Astrocyte (in vitro differentiated cells and primary cell): ENCODE results near the gene CCDC69. TPM values are rescaled to one million over a fixed set of nuclear protein-coding genes. Genes with fewer than 3 reads are reported as not detected.
"Not testable (repeated sequence)": the region's sequence is repeated elsewhere in the genome, so short reads cannot be mapped to it uniquely, and the experiment has no call there.

Experiments
- DNase-seq: peaks from one replicate; pipeline ENCODE4 v3.0.0-alpha.2; 2010; ENCODE audit warnings: low read depth
- FAIRE-seq: peaks from 2 replicates; lab custom pipeline; 2011; peaks lifted over from hg19 to GRCh38; lab: Jason Lieb, UNC
- H2AFZ ChIP-seq: 2 replicates; pipeline ENCODE4 v1.6.0; 2012; ENCODE audit warnings: low read depth, low read length, inconsistent platforms
- H3K27ac ChIP-seq: 2 replicates; pipeline ENCODE4 v1.5.1; 2011; ENCODE audit warnings: low read depth, low read length, inconsistent platforms
- H3K27me3 ChIP-seq: 2 replicates; pipeline ENCODE4 v1.6.0; 2011; ENCODE audit warnings: low read length, inconsistent platforms; ENCODE audit not compliant: insufficient read depth
- H3K36me3 ChIP-seq: 2 replicates; pipeline ENCODE4 v1.5.1; 2011; ENCODE audit warnings: low read length, inconsistent platforms; ENCODE audit not compliant: insufficient read depth
- H3K4me1 ChIP-seq: 2 replicates; pipeline ENCODE4 v1.5.1; 2011; ENCODE audit warnings: low read length, inconsistent platforms; ENCODE audit not compliant: insufficient read depth
- H3K4me2 ChIP-seq: 2 replicates; pipeline ENCODE4 v1.6.0; 2012; ENCODE audit warnings: low read length, inconsistent platforms
- H3K4me3 ChIP-seq: 2 replicates; pipeline ENCODE4 v1.5.1; 2011; ENCODE audit warnings: low read depth, mild to moderate bottlenecking, low read length, inconsistent platforms; ENCODE audit not compliant: insufficient read depth
- H3K79me2 ChIP-seq: 2 replicates; pipeline ENCODE4 v1.6.0; 2012; ENCODE audit warnings: mild to moderate bottlenecking, low read length, inconsistent platforms; ENCODE audit not compliant: insufficient read depth
- H3K9ac ChIP-seq: 2 replicates; pipeline ENCODE4 v1.6.0; 2012; ENCODE audit warnings: mild to moderate bottlenecking, low read length, inconsistent platforms
- H3K9me3 ChIP-seq: 2 replicates; pipeline ENCODE4 v1.5.1; 2012; ENCODE audit warnings: low read depth, mild to moderate bottlenecking, low read length, inconsistent platforms; ENCODE audit not compliant: insufficient read depth
- H4K20me1 ChIP-seq: 2 replicates; pipeline ENCODE4 v1.6.0; 2012; ENCODE audit warnings: low read length, inconsistent platforms; ENCODE audit not compliant: insufficient read depth
- H3K27ac Mint-ChIP-seq: one replicate; pipeline ENCODE4 v1.8.0; 2021; ENCODE audit warnings: mild to moderate bottlenecking, mixed read lengths; ENCODE audit not compliant: unreplicated experiment
- H3K27me3 Mint-ChIP-seq: one replicate; pipeline ENCODE4 v1.8.0; 2021; ENCODE audit warnings: low read depth, mixed read lengths; ENCODE audit not compliant: unreplicated experiment
- H3K36me3 Mint-ChIP-seq: one replicate; pipeline ENCODE4 v1.8.0; 2021; ENCODE audit warnings: low read depth, mixed read lengths; ENCODE audit not compliant: unreplicated experiment
- H3K4me1 Mint-ChIP-seq: one replicate; pipeline ENCODE4 v1.8.0; 2021; ENCODE audit warnings: low read depth, mixed read lengths; ENCODE audit not compliant: unreplicated experiment
- H3K4me3 Mint-ChIP-seq: one replicate; pipeline ENCODE4 v1.8.0; 2021; ENCODE audit warnings: mild to moderate bottlenecking, moderate library complexity, mixed read lengths; ENCODE audit not compliant: unreplicated experiment
- H3K9me3 Mint-ChIP-seq: one replicate; pipeline ENCODE4 v1.8.0; 2021; ENCODE audit warnings: mild to moderate bottlenecking, mixed read lengths; ENCODE audit not compliant: unreplicated experiment
- CTCF ChIP-seq: IDR thresholded peaks from 2 replicates; pipeline ENCODE4 v1.5.1; 2011; ENCODE audit warnings: low read depth, mild to moderate bottlenecking, inconsistent platforms, low read length, moderate library complexity; ENCODE audit not compliant: insufficient read depth
- EZH2 ChIP-seq: IDR thresholded peaks from 2 replicates; pipeline ENCODE4 v1.6.1; 2012; ENCODE audit warnings: mild to moderate bottlenecking, low read length, inconsistent platforms; ENCODE audit not compliant: insufficient read depth
- total RNA-seq: library from RNA; stranded (reverse); gene quantifications from 2 replicates; pipeline ENCODE4 v1.2.1, GENCODE V29; 2021

The CCDC69 gene
- total RNA-seq, 1 donor from 2014 or later: 4.1 TPM

- H3K36me3 Mint-ChIP-seq: peaks cover 7% of the 10 kb centered on the region
- TF ChIP-seq CTCF (no peak), EZH2 (no peak)
Measured at GRCh38 chr5:151178777-151179488, 45.0 kb downstream of the CCDC69 start.

GRCh38 chr5:151178372-151178771 lies 45.5 kb downstream of the CCDC69 start:
- H2AFZ ChIP-seq: no peak overlapping the region
- no peaks in the 10 kb centered on the region for H4K20me1 ChIP-seq
- no peak overlapping the region for H3K4me2 ChIP-seq
- TF ChIP-seq EZH2: no peak
- no peak for TF ChIP-seq CTCF
- H3K27ac ChIP-seq: no peak overlapping the region
- FAIRE-seq (no peak), DNase-seq (no peak)
- Mint-ChIP-seq H3K4me3 (no peak overlapping the region), H3K27me3 (peaks cover 22% of the 10 kb centered on the region), H3K9me3 (peaks cover 4% of the 10 kb centered on the region), H3K27ac (no peak overlapping the region), H3K4me1 (peaks cover 4% of the 10 kb centered on the region), H3K36me3 (peaks cover 7% of the 10 kb centered on the region)
- no peak overlapping the region for H3K9ac ChIP-seq
- H3K4me3 ChIP-seq: no peak overlapping the region
- H3K4me1 ChIP-seq: no peaks in the 10 kb centered on the region
- no peaks in the 10 kb centered on the region for H3K9me3 ChIP-seq
- H3K27me3 ChIP-seq: peaks cover 10% of the 10 kb centered on the region
- no peaks in the 10 kb centered on the region for H3K79me2 ChIP-seq
- no peaks in the 10 kb centered on the region for H3K36me3 ChIP-seq

More at GRCh38 chr5:151178777-151179488, 45.0 kb downstream of the CCDC69 start:
- H3K27me3 ChIP-seq: peaks cover 10% of the 10 kb centered on the region
- H3K4me1 ChIP-seq: no peaks in the 10 kb centered on the region
- no peak overlapping the region for H3K9ac ChIP-seq
- H3K4me3 ChIP-seq: no peak overlapping the region
- H3K4me1 Mint-ChIP-seq: peaks cover 7% of the 10 kb centered on the region
- H3K9me3 ChIP-seq: no peaks in the 10 kb centered on the region
- FAIRE-seq (no peak), DNase-seq (no peak)
- no peak overlapping the region for H2AFZ ChIP-seq
- no peak overlapping the region for H3K27ac Mint-ChIP-seq
- H3K27ac ChIP-seq: no peak overlapping the region
- H3K4me2 ChIP-seq: no peak overlapping the region
- H3K9me3 Mint-ChIP-seq: peaks cover 4% of the 10 kb centered on the region
- no peaks in the 10 kb centered on the region for H3K36me3 ChIP-seq
- no peaks in the 10 kb centered on the region for H4K20me1 ChIP-seq
- H3K4me3 Mint-ChIP-seq: no peak overlapping the region
- H3K79me2 ChIP-seq: no peaks in the 10 kb centered on the region
- peaks cover 22% of the 10 kb centered on the region for H3K27me3 Mint-ChIP-seq

GRCh38 chr5:151176268-151176667 lies 47.6 kb downstream of the CCDC69 start:
- not testable (repeated sequence) for H2AFZ ChIP-seq, H3K4me1 Mint-ChIP-seq, H3K27ac ChIP-seq, H3K4me3 ChIP-seq, H3K9me3 ChIP-seq, H3K36me3 ChIP-seq, H3K27ac Mint-ChIP-seq, H3K9ac ChIP-seq, H3K4me3 Mint-ChIP-seq, H3K79me2 ChIP-seq, H3K4me1 ChIP-seq, H3K4me2 ChIP-seq, H3K9me3 Mint-ChIP-seq, H4K20me1 ChIP-seq, DNase-seq, H3K36me3 Mint-ChIP-seq, FAIRE-seq
- peaks cover 12% of the 10 kb centered on the region for H3K27me3 ChIP-seq
- peaks cover 18% of the 10 kb centered on the region for H3K27me3 Mint-ChIP-seq
